HG02798 (cell line): ENCODE data around the gene MYH15.

ENCODE experiments used
- ATAC-seq: cut with Tn5 transposase; IDR thresholded peaks from one replicate; pipeline ENCODE4 v1.9.1; 2021; ENCODE audit warnings: mild to moderate bottlenecking; ENCODE audit not compliant: unreplicated experiment, poor library complexity

Gene MYH15

DNA sequence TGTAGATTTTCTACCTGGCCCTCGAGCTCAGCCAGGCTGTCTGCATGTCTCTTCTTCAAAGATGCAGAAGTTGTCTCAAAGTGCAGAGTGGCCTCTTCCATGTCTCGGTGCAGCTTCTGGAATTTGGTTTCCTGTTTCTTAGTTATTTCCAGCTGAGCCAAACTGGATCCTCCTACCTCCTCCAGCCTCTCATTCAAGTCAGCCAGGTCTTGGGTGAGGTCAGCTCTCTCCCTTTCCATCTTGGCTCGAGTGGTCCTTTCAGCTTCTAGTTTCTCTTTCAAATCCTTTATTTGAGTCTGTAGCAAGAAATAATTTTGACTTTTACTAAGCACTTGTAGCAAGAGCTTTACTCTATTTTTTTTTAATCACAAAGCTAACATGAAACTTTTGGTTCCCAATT is 81.8 kb downstream of the MYH15 start:
- ATAC-seq: no peak

DNA sequence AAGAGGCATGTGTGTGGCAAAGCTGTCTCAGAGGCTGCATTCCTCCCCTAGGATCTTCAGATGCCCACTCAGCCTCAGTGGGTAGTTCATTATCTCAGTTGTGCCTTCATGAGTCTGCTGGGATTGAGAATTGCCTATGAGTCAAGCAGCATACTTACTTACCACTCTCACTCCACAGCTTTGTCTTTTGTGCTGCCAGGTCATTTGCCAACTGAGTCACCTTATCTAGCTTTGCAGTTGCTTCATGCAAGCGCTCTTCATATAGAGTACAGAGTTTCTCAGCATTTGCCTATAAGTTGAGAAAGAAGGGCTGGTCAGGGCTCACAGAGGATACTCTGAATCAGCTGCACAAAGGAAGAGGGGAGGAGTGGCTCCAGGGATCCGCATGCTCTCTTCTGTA is 89.5 kb downstream of the MYH15 start:
- ATAC-seq: no peak

DNA sequence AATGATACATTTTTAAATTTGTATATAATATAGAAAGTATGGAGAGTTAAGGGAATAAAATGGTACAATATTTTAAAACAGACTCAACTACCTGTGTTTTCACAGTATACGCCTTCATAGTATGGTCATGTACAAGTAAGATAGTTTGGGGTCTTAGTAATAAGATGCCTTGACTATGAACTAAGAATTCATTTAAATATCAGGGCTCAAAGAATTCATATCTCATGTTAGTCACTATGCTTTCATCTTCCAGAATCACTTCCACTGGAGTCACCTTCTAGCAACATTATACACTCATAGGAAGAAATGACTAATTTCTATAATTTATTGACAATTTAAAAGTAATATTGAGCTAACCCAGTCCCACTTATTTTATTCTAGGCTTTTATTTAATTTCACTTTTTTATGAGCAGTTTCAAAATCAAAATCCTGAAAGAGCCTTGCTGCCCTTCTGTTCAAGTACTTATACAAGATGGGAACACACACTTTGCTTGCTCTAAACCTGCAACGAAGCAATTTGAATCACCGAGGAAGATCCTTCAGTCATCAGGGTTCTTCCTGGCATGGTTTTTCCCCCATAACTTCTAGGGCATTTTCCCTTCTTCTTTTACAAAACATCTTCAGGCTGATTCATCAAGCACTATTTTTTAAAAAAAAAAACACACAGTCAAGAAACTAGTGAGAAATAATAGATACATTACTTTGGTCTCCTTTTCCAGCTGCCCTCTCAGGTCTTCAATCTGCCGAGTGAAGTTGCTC is 94.1 kb downstream of the MYH15 start:
- ATAC-seq: no peak

DNA sequence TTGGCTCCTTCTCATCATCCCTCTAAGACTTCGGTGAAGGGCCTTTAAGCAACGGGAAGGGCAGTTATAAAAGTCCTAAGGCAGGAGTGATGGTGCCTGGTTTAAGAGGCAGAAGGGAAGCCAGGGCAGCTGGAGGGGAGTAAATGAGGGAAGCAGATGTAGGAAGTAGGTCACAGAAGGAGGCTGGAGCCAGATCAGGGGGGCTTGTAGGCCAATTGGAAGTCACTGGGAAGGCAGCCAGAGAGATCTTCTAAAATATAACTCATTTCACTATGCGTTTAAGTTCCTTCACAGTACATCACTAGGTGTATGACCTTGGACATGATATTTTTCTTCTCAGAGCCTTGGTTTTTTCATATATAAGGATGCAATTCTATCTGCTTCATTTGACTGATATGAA is 94.7 kb downstream of the MYH15 start:
- ATAC-seq: no peak

DNA sequence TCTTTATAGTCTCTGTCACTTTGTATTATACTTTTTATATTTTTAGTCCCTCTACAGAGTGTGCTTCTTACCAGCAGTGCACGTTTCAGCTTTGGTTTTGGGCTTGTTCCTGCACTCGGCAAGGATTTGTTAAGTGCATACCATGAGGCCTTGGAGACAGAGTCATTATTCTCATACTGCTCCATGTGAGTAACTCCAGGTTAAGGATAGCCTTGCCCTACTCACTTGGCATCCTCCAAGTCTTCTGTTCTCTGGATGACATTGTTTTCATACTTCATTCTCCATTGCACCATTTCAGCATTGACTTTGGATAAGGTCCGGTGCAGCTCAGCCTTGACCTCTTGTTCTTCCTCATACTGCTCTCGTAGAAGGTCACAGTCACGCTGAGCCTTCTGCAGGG is 96.4 kb downstream of the MYH15 start:
- ATAC-seq: no peak

DNA sequence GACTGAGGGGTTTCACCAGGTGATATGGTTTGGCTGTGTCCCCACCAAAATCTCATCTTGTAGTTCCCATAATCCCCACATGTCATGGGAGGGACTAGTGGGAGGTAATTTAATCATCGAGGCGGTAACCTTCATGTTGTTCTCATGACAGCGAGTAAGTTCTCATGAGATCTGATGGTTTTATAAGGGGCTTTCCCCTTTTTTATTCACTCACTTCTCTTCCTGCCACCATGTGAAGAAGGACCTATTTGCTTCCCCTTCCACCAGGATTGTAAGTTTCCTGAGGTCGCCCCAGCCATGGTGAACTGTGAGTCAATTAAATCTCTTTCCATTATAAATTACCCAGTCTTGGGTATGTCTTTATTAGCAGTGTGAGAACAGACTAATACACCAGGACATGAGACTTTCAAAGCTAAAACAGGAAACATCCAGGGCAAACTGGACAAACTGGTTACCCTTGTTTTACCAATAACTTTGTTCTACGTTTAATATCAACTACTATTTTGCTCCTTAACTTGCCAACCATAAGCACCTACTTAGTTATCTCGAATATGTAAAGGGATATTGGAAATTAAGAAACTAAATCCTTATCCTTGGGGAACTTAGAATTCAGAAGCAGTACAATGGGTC is 98.2 kb downstream of the MYH15 start:
- no peak for ATAC-seq

DNA sequence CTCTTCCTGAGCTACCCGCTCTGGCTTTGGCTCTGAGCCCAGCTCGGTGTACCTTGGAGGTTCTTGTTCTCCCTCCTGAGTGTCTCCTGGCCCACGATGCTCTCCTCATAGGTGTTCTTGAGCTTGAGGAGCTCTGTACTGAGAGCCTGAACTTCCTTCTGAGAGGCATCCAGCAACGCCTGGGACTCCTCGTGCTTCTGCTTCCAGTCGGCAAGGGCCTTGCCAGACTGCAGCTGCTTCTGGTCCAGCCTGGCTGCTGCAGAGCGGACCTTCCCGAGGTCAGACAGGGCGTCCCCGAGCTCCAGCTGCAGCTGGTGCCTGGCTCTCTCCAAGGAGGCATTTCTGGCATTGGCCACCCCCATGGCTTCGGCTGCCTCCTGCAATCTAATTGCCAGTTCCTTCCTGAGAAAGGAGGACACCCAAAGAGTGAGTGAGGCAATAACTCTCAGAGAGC is 99.8 kb downstream of the MYH15 start:
- no peak for ATAC-seq

DNA sequence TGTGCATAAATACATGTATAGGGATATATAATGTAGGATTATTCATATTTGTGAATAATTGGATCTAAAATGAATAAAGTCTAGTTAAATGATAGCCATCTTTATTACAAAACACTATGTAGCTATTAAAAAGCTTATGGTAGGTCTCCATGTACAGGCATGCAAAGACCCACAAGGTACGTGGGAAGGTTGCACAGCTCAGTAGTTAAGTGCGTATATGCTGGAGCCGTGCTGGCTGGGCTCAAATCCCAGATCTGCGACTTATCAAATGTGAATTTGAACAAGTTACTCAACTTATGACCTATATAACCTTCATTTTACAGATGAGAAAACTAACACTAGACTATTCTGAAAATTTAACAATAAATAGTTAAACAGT is 100.6 kb downstream of the MYH15 start:
- ATAC-seq: no peak

DNA sequence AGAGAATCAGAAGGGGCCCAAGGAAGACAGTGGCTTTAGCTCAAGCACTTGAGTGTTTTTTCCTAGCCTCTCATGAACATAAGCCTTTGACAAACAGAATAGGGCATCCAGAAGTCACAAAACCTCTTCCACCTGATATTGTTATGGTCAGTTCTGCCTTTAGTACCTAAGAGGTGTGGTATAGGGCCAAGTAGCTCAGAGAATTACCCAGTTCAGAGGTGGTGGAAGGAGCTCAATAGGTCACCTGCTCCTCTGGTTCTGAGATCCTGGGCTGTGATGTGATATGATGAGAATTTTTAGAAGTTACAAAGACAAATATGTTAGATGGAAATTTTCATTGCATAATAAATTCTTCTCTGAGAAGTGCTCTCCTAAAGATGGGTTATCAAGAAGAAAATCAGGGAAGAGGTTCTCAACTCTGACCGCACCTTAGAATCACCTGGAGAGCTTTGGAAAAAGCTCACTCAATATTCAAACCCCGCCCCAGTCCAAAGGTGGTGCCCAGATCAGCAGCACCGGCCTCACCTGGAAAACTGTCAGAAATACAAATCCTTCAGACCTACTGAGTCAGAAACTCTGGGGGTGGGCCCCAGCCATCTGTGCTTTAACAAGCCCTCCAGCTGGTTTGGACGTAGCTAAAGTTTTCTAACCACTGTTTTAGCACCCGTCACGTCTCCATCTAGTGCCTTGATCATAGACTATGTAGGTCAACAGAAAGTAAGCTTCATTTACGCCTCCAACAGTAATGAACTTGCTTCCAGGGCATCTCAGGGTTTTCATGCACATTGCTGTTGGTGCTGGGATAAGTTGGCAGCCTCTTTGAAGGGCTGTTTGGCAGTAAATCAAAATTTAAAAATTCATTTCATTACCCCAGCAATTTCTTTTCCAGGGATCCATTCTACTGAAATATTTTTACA is 101.3 kb downstream of the MYH15 start:
- ATAC-seq: no peak

DNA sequence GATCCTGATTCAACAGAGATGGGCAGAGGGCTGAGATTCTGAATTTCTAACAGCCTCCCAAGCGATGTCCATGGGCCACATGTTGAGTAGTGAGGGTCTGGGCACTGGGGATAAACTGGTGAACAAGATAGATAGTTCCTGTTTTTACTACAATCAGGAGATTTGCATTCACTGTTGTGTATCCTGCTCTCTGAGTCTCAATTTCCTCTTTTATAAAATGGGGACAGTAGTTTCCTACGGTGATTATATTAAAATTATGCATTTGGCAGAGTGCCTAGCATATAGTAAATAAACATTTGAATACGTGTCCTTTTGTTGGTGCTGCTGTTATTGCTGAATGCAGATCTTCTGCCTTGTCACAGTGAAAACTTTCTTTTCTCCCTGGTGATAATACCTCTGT is 102.5 kb downstream of the MYH15 start:
- ATAC-seq: no peak

DNA sequence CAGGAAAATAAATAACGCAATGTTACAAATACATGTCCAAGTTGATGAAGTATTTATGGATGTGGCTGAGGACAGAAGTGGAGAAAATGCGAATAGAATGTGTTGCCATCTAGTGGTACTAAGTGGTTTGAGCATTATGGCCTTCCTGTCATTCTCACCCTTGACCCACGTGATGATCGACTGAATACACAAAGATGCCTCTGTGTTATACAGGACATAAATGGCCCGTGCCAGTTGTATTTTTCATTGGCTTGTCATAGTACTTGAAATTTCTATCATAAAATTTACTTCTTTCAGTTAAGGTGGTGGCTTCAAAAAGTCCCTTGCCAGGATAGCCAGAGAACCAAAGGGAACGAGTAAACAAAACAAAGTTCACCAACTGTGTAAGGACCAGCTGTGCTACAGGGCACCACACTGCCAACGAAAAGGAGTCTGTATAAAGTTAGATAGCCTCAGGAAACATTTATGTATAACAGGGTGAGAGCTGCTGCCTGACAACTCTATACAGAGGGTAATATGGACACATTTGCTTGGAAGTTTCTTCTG is 103.7 kb downstream of the MYH15 start:
- ATAC-seq: peak; percentile 97

DNA sequence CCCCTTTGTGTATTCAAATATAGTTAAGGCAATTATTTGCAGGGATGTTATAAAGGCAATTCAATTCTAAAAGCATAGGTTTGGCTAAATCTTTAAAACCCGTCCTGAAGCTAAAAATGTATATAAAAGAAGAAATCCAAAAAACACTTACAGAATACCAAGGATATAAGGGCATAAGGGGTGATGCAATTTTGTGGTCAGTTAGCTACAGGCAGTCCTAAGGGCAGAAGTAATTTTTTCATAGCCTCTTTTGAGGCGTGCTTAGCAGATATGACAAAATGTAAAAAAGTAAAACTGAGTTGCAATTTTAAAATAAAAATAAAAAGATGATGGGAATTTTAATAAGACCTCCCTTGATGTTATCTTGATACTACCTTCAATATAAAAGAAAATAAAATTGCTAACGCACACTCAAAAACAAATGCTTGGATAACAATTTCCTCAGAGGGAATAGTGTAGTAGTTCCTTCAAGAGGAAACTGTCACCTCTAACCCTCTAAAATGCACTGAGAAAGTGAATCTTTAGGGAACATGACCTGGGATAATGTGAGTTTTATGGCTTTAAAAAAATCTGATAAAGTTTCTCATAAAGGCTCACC is 104.2 kb downstream of the MYH15 start:
- ATAC-seq: no peak

DNA sequence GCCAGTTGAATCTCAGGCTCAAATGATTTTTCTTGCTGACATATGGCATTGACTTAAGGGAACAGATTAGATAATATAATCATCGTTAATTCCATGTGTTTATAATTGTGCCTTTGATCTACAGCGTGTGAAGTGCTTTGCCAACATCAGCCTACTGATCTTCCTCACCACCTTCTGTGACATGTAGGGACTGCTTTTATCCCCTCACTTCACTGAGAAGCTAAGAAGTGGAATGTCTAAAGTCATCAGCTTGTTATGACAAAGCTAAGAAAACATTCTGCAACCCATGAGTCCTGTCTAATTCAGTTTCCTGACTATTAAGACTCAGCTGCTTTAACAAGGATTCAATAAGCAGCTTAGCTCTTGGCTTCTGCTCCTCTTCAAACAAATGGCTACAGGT is 106.0 kb downstream of the MYH15 start:
- no peak for ATAC-seq

DNA sequence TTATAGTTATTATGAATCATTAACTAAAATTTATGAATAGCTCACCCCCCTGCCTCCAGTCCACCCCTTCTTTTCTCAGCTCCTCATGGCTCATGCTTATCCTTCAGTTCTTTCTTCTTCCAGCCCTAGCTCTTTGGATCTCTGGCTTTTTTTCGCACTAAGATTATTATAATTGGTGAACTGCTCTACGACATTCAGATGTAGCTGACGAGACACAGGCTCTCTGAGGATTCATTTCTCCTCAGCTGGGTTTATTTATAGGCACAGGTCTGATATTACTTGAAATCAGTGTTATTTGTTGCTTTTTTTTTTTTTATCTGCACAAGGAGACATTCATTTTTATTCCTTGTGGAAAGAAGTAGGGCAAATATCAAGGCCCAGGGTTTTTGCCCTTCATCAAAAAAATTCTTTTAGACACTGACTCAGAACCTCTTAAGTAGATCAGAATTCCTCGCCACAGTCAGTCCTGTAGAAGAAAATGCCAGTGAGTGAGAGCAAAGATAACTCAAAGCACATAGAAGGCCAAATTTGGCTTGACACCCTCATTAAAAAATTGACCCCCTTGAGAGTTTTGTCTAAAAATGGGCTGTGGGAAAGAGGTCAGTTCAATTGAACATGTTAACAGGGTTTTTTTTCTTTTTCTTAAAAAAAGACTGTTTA is 106.6 kb downstream of the MYH15 start:
- ATAC-seq: no peak

DNA sequence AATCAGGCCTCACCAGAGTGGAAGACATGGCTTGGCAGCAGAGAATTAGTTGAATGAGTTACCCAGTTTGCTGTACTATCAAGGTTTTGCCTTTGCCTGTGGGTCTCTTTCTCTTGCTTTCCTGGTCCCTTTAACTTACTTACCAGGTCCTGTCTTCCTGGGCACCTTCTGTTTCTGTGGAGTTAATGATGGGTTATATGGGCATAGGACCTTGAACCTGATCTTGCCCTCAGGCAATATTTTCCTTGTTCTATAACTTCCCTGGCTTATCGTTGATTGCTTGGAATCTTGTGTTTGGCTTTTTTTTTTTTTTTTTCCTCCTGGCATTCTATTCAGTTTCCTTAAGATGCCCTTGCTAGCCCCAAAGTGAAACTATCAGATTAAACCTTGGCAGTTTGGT is 107.2 kb downstream of the MYH15 start:
- no peak for ATAC-seq

DNA sequence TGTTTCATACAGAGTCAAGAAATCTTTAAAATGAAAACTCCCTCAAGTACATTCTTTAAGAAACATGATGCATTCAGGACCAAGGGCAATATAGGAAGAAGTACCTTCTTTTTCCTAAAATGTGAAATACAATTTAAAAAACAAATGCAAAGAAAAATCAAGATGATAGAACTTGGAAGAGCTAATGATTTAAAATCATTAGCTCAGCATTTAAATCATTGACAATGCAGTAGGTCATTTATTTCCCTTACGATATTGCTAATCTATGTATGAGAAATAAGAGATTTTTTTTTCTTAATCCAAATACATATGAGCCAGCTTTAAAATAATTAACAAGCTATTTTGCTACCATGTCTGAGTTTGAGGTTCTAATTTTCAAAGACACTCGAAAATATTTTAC is 108.6 kb downstream of the MYH15 start:
- no peak for ATAC-seq

DNA sequence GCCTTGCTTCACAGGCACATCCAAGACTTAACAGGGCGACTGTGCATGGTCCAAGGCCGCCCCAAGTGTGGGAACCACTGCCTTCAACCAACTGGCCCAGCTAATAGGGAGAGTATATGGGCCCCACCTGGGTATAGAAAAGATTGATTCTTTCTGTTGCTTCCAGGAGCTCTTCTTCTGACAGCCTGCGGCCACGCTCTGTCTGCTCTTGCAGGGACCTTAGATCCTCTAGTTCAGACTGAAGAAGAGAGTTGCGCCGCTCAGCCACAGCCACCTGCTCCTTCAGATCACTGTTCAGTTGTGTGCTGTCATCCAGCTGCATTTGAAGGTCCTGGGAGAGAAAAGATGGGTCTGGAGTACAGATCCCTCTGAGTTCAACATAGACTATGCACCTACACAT is 111.9 kb downstream of the MYH15 start:
- no peak for ATAC-seq

DNA sequence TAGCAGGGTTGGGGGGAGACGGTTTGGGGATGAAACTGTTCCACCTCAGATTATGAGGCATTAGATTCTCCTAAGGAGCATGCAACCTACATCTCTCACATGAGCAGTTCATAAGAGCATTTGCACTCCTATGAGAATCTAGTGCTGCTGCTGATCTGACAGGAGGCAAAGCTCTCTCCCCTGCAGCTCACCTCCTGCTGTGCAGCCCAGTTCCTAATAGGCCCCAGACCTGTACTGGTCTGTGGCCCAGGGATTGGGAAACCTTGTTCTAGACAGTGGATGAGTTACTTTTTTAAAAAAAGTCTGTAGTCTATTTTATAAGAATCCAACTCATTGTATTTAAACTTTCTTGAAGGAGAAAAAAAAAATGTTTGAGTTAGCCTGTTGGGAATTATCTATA is 114.1 kb downstream of the MYH15 start:
- ATAC-seq: no peak

DNA sequence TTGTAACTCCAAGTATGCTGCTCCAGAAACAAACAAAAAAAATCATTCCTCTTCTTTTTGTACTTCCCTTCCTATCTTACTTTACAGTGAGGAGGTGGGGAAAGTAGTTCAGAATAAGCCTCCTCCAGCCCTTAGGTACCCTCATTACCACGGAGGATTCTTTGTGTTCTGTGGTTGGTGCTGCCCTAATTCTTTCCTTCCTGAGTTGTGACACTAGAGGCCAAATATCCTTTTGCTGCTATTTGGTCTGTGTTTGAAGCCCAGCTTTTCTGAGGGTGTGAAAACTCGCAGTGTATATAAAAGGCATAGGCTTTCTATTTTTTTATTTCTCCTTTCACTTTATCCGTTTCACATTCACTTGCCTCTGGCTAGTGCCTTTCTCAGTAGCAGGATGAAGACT is 115.8 kb downstream of the MYH15 start:
- no peak for ATAC-seq

DNA sequence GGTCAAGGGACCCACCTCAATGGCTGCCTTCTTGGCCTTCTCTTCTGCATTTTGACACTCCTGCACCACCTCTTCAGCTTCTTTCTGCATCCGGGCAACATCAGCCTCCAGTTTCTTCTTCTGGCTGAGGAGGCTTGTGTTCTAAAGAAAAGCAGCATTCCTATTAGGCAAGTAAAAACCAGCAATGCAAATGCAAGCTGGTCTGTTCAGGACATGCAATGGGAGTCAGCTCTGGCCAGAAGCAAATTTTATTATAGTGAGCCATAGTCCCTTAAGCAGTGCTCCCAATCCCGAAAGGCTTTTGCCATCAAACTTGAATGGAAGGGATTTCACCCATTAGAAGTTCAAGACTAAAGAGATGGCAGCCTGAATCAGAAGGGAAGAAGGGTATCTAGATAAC is 116.4 kb downstream of the MYH15 start:
- no peak for ATAC-seq
